Transverse colon (tissue), 4 donors: ENCODE measurements around the gene NCAPG.

Experiments
- POLR2A ChIP-seq: fragments of 450-650 bp; IDR thresholded peaks from one replicate; pipeline ENCODE4 v1.6.1; 2016; ENCODE audit warnings: antibody characterized with exemption, mild to moderate bottlenecking, moderate library complexity
- POLR2AphosphoS5 ChIP-seq, 3 donors: sonication (generic); formaldehyde crosslinking; IDR thresholded peaks; one replicate each; pipeline ENCODE4 v1.6.1; 2016; ENCODE audit warnings: antibody characterized with exemption in 3 of 3
- TF ChIP-seq, protein P1 (sequence below), 5 experiments: fragments of 200-600 bp in 3 of 5; fragments of 450-650 bp in 2 of 5; sonication (generic) in 3 of 5; IDR thresholded peaks; 1 replicate in 2 of 5; 2 replicates in 3 of 5; pipeline ENCODE4 v1.5.1; 2016 to 2017; ENCODE audit warnings: antibody characterized with exemption in 5 of 5, inconsistent platforms in 3 of 5, mild to moderate bottlenecking in 2 of 5, moderate library complexity in 1 of 5

GRCh38 chr4:17787315-17787714 is 23.5 kb upstream of the NCAPG start:
- TF ChIP-seq, protein P1, sequence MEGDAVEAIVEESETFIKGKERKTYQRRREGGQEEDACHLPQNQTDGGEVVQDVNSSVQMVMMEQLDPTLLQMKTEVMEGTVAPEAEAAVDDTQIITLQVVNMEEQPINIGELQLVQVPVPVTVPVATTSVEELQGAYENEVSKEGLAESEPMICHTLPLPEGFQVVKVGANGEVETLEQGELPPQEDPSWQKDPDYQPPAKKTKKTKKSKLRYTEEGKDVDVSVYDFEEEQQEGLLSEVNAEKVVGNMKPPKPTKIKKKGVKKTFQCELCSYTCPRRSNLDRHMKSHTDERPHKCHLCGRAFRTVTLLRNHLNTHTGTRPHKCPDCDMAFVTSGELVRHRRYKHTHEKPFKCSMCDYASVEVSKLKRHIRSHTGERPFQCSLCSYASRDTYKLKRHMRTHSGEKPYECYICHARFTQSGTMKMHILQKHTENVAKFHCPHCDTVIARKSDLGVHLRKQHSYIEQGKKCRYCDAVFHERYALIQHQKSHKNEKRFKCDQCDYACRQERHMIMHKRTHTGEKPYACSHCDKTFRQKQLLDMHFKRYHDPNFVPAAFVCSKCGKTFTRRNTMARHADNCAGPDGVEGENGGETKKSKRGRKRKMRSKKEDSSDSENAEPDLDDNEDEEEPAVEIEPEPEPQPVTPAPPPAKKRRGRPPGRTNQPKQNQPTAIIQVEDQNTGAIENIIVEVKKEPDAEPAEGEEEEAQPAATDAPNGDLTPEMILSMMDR (IDR thresholded peaks at IDR 0.05): no peak
- TF ChIP-seq POLR2A (no peak), POLR2AphosphoS5 (IDR thresholded peaks at IDR 0.05) (no peak)
